HG03025 (cell line): ENCODE results near the gene RNH1.
A peak's percentile ranks its signal among the peaks of the same experiment; 100 is the strongest.

ENCODE experiments used
- ATAC-seq: cut with Tn5 transposase; IDR thresholded peaks from one replicate; pipeline ENCODE4 v1.9.1; 2021; ENCODE audit warnings: mild to moderate bottlenecking, moderate library complexity; ENCODE audit not compliant: unreplicated experiment, low FRiP score

RNH1 gene

DNA sequence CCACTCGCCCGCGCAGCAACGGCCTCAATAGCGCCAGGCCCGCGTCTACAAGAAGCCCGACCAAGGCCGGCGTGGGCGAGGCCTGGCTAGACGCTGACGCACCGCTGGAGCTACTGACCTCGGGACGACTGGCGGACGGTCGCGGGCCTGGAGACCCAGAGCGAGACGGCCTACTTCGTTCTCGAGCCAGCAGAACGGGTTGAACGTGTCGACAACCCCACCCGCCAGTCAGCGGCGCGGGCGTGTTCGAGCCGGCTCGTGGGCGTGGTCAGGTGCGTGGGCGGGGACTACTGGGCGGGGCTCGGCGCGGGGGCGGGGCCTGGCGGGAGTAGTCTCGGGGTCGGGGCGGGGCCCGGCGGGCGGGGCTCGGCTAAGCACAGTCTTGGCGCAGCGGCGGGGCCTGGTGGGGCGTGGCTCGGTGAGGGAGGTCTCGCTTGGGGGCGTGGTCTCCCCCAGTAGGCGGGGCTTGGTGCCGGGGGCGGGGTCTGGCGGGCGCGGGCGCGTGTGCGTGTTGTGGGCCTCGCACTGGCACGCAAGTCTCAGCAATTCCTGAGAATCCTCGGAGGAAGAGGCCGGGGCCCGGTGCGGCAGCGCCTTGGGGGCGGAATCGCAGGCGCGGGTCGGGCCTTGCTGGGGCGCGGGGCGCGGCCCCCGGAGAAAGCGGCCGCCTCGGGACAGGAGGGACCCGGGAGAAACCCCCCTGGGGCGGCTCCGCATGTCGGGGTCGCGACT is at the start of gene RNH1:
Gene RNH1 (minus strand): TSS at position 248 of the 732 bp plus-strand sequence. CDS start 5,080 bp downstream, outside the sequence.
- peak; percentile 45 for ATAC-seq

GRCh38 chr11:555780-556661 is 49.0 kb upstream of the RNH1 start:
- no peak for ATAC-seq

DNA sequence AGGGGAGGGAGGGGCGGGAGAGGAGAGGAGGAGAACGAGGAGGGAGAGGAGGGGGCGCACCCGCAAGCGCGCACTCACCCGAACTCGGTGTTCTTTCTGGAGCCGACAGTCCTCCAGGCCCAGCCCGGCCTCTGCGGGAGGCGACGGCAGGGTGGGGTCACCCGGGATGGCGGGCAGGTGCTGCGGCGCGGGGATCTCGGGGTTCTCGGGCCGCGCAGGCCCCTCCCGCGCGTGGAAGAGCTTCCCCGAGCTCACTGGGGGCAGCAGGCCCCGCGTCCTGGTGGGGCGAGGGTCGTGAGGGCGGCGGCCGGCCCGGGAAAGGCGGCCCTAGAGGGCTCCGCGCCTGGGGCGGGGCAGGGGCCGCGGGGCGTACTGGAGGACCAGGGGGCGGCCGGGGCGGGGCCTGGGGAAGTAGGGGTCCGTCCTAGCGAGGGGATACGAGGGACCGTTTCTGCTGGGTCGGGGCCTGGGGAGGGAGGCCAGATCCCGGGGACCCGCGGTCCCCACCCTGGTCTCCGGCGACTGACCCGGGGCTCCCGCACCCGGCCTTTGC is 48.3 kb upstream of the RNH1 start:
- ATAC-seq = no peak

GRCh38 chr11:554428-555226 is 47.6 kb upstream of the RNH1 start:
- ATAC-seq = no peak

DNA sequence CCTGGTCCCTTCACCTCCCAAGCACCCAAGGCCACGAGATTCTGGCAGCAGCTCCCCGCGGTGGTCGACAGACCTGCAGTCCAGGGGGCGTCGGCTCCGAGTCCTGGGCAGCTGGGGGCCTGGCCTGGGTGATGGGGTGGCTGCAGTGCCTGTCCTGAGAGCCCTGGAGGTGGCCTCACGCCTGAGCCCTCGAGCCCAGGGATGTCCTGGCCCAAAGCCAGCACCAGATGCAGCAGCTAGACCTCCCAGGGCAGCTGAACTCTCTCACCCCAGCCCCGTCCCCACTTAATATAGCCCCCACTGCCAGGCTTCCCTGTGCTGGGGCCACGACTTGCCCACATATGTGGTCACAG is 46.9 kb upstream of the RNH1 start:
- ATAC-seq = no peak

DNA sequence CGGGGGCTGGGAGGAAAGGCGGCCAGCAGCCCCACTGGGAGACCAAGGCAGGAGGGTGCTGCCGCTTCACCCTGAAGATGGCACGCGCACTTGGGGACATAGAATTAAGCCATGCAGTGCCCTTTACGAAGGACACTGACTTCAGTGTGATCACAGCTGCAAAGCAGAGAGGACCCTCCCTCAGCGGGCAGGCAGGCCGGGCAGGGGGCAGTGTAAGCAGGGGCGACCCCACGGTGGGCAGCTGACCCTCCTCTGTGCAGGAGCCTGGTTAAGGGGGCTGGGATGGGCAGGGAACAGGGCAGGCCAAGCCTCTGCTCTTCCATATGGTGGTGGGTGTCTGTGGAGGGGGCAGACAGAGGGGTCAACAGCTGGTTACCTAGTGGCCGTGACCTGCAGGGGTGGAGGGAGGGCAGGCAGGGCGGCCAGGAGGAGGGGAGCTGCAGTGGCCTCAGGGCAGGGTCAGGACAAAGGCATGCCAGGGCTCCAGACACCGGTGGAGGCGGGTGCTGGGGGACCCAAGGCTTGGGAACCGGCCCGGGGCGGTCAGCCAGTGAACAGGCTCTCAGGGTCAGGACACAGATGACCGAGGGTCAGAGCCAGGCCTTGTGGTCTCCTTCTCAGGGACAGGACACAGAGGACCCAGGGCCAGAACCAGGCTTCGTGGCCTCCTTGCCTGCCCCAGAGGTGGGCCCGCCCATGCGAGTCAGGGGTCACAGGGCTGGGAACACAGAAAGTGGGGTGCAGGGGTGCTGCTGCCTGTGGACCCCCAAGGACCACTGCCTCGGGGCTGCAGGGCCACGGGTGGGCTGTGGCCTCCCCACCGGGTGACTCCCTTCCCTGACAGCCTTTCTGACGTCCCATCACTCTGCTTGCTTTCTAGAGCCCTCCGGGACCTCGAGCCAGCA is 46.3 kb upstream of the RNH1 start:
- ATAC-seq = no peak

DNA sequence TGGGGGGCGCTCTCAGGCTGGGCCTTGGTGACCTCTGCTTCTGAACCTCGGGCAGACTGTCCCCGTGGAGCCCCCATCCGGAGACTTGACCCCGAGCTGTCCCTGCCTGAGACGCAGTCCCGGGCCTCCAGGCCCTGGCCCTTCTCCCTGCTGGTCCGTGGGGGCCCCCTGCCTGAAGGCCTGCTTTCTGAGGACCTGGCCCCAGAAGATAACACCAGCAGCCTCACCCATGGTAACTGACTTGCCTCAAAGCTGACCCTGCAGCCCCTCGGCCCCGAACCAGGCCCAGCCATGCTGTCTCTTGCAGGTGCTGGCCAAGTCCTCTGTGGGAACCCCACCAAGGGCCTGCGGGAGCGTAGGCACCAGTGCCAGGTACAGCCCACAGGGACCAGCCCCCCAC is 44.6 kb upstream of the RNH1 start:
- no peak for ATAC-seq

DNA sequence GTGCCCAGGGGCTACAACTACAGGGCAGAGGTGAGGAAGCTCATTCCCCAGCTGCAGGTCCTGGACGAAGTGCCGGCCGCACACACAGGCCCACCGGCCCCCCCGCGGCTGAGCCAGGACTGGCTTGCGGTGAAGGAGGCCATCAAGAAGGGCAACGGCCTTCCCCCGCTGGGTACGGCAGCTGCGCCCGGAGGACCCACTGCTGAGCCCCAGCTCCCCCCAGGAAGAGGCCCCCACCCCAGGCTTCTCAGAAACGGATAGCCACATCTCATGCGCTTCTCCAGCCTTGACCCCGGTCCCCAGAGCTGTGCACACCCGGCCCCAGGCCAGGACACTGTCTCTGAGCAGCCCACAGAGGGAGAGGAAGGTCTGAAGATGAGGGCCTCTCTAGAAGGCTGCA is 44.1 kb upstream of the RNH1 start:
- ATAC-seq = no peak

GRCh38 chr11:550746-551085 is 43.7 kb upstream of the RNH1 start:
- ATAC-seq = no peak

GRCh38 chr11:550021-550745 is 43.1 kb upstream of the RNH1 start:
- no peak for ATAC-seq

DNA sequence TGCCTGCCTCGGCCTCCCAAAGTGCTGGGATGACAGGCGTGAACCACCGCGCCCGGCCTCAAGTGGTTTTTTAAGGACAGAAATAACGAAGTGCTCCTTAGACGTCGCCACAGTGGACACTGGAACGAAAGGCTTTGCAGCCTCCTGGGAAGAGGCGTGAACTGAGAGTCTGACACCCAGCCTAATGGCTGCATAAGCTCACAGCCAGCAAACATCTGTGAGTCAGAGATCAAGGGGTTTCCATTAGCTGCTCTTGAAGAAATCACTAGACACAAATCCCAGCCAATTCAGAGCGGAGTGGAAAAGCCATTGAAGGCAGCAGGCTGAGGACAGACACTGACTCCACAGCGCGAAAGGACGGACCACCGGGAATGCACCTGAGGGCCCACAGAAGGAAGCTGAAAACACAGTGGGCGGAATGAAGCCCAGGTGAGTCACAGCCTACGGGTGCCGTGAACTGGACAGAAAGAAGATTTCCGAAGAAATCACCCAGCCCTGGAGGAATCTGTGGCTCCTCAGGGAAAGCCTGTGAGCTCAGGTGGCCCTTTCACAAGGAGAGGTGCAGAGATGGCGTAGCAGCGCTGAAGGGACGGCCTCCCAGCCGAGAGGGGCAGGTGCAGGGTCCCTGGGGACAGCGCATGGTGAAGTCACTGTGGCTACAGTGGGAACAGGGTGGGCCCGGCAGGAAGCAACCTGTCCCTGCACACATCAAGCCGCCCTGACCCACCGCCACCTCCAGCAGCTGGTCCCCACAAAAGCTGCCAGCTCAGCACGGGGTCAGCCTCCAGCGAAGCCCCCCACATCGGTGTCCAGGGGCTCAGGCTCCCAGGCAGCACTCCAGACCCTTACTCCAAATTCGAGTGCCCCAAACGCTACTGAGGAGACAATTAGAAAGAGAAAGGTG is 41.9 kb upstream of the RNH1 start:
- no peak for ATAC-seq

DNA sequence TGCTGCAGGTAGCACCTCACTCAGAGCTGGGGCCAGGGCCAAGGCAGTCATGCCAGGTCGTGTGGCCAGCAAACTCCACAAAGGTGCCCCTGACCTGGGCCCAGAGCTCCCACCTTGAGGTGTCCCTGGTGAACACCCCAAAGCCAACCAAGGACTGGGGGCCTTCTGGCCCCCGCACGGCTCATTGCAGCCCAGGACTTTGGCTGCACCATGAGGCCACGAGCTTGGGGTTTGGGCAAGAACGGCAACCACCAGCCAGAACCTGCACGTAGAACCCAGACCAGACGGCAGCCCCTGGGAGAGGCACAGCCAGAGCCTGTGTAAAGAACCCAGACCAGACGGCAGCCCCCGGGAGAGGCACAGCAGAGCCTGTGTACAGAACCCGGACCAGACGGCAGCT is 38.1 kb upstream of the RNH1 start:
- ATAC-seq = no peak

GRCh38 chr11:544817-545166 is 37.8 kb upstream of the RNH1 start:
- ATAC-seq = no peak

DNA sequence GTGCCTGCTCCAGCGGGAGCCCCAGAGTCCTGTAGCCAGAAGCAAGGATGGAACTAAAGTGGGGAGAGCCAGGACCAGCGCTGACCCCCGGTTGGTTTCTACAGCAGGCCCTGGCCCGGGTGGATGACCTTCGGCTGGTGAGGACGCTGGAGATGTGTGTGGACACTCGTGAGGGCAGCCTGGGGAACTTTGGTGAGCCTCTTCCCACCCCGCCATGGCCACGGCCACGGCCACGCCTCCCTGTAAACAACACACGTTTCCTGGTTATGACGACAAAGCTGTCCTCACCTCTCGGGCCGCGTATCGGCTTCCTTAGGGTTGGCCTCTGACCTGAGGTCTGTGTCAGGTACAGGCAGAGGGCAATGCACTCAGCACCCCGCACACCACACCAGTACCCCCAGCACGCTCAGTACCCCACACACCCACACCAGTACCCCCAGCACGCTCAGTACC is 34.4 kb upstream of the RNH1 start:
- no peak for ATAC-seq

GRCh38 chr11:540583-541432 is 33.8 kb upstream of the RNH1 start:
- ATAC-seq = no peak

DNA sequence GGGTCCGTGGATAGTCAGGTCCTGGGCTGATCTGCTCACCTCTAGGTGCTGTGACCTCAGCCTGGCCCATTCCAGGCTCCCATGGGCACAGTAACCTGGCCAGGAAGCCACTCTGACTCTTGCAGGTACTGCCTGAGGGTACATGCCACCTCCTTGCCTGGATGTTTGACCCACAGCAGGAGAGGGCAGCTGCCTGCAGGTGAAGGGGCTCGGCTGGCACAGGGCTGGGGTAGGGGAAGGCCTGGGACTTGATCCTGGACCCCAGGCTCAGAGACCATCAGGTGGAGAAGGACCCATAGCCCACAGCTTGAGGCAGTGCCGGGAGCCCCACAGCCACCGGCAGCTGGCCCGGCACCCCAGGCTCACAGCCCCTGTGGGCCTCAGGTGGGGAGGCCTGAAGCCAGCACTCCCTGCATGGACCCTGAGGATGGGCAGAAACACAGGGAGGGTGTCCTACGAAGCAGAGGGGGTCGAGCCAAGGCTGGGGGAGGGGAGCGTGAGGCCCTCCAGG is 33.0 kb upstream of the RNH1 start:
- no peak for ATAC-seq

DNA sequence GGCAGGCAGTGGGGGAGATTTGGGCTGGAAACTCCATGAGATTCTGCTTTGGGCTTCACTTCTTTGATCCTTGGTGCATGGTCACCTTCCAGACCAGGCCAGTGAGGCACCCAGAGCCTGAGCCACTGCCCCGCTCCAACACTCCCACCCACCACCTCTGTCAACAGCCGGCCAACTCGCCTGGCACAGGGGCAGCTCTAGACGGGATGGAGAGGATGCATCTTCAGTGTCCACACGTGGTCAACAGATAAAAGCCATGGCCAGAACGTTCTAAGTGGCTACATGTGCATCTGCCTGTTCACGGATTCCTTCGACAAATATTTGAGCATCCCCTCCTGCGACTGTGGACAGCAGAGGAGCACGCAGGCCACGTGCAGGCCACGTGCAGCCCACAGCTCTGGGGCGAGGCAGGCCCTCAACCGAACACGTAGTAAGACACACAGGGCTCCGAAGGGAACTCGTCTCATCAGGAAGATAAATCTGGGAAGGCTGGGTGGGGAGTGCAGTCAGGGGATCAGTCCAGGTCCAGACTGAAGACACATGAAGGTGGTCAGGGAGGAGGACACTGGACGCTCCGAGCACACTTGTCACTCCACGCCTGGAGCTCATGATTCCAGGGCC is 31.5 kb upstream of the RNH1 start:
- ATAC-seq = no peak
